ENCODE measurements around the gene ZNF438.

ZNF438 gene

GRCh38 chr10:30842894-30843293 lies 188.8 kb downstream of the ZNF438 start:
- Histone ChIP-seq H3K9me3 (ENCODE audit: control insufficient read depth, low read length) (no peaks in the 10 kb centered on the region), H3K4me1 (ENCODE audit: control insufficient read depth, insufficient read depth, low read length) (no peaks in the 10 kb centered on the region), H3K4me3 (ENCODE audit: insufficient read depth, low read depth, low read length) (no peak overlapping the region), H3K27ac (ENCODE audit: insufficient read depth, low read depth, low read length, poor library complexity, severe bottlenecking) (no peak overlapping the region), H3K36me3 (ENCODE audit: control insufficient read depth, insufficient read depth, low read length) (no peaks in the 10 kb centered on the region), H3K27me3 (ENCODE audit: control insufficient read depth, insufficient read depth, low read length, poor library complexity, severe bottlenecking) (no peaks in the 10 kb centered on the region)
- WGBS, 2 experiments = 94 to 97% methylated on average over 5 of the region's 5 CpGs

- Histone ChIP-seq H3K27me3 (ENCODE audit: control insufficient read depth, insufficient read depth, low read length, poor library complexity, severe bottlenecking) (no peaks in the 10 kb centered on the region), H3K4me1 (ENCODE audit: control insufficient read depth, insufficient read depth, low read length) (no peaks in the 10 kb centered on the region), H3K36me3 (ENCODE audit: control insufficient read depth, insufficient read depth, low read length) (no peaks in the 10 kb centered on the region), H3K4me3 (ENCODE audit: insufficient read depth, low read depth, low read length) (no peak overlapping the region), H3K9me3 (ENCODE audit: control insufficient read depth, low read length) (no peaks in the 10 kb centered on the region), H3K27ac (ENCODE audit: insufficient read depth, low read depth, low read length, poor library complexity, severe bottlenecking) (no peak overlapping the region)
- WGBS, 2 experiments = 85 to 96% methylated on average over 1 of the region's 1 CpG
Measured at GRCh38 chr10:30842185-30842584, 189.5 kb downstream of the ZNF438 start.

DNA sequence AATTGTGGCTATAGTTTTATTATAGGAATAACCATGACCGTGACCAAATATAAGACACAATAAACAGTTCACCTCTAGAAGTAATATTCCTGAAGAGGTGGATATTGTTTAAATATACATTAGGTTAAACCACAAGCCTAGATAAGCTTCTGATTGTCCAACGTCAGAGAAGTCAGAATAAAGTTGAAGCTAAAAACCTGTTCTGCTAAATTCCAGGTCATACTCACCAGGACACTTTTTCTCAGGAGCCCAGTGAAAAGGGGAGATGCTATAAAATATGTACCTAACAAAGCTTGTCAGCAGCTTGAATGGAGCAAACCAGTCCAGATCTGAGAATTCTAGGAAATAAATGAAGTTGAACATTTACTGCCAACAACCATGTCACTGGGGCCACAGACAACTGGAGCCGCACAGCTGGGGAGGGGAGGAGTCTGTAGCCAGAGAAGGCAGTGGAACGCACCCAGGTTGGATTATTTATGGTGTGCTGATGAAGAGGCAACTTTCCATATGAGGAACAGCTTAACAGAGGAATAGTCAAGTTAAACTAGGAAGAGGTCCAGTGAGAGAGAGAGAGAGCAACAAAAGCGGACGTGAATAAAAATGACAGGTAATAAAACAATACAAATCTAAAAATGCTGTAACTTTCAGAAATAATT lies 191.1 kb downstream of the ZNF438 start:
- no peak overlapping the region for H3K4me3 ChIP-seq (ENCODE audit: insufficient read depth, low read depth, low read length)
- no peaks in the 10 kb centered on the region for H3K36me3 ChIP-seq (ENCODE audit: control insufficient read depth, insufficient read depth, low read length)
- no peak overlapping the region for H3K27ac ChIP-seq (ENCODE audit: insufficient read depth, low read depth, low read length, poor library complexity, severe bottlenecking)
- H3K27me3 ChIP-seq (ENCODE audit: control insufficient read depth, insufficient read depth, low read length, poor library complexity, severe bottlenecking) = no peaks in the 10 kb centered on the region
- WGBS, 2 experiments = 95 to 97% methylated on average over 5 of the region's 6 CpGs
- H3K4me1 ChIP-seq (ENCODE audit: control insufficient read depth, insufficient read depth, low read length) = no peaks in the 10 kb centered on the region
- no peaks in the 10 kb centered on the region for H3K9me3 ChIP-seq (ENCODE audit: control insufficient read depth, low read length)

- H3K36me3 ChIP-seq (ENCODE audit: control insufficient read depth, insufficient read depth, low read length) = no peaks in the 10 kb centered on the region
- no peak overlapping the region for H3K4me3 ChIP-seq (ENCODE audit: insufficient read depth, low read depth, low read length)
- WGBS, 2 experiments = 88 to 93% methylated on average over 2 of the region's 2 CpGs
- no peak overlapping the region for H3K27ac ChIP-seq (ENCODE audit: insufficient read depth, low read depth, low read length, poor library complexity, severe bottlenecking)
- H3K27me3 ChIP-seq (ENCODE audit: control insufficient read depth, insufficient read depth, low read length, poor library complexity, severe bottlenecking) = no peaks in the 10 kb centered on the region
- H3K9me3 ChIP-seq (ENCODE audit: control insufficient read depth, low read length) = no peaks in the 10 kb centered on the region
- H3K4me1 ChIP-seq (ENCODE audit: control insufficient read depth, insufficient read depth, low read length) = no peaks in the 10 kb centered on the region
Measured at GRCh38 chr10:30839652-30840051, 192.0 kb downstream of the ZNF438 start.

DNA sequence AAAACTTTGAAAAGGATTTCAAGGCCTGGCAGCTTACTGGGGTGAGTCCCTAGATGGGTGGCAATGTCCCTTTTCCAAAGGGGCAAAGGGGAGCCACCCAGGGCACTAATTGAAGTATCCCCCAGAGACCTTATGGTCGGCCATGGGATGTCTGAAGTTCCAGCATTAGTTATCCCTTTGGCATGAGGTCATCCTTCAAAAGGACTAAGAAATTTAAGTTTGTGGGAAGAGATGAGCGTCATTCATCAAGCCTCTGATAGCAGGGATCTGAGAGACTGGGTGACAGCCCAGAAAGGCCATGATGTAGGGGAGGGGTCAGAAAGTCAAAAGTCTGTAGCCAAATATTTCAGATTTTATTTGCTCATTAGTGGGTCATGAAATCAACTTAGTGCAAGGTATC lies 195.3 kb downstream of the ZNF438 start:
- 87 to 93% methylated on average over 2 of the region's 2 CpGs for WGBS, 2 experiments
- no peaks in the 10 kb centered on the region for H3K4me1 ChIP-seq (ENCODE audit: control insufficient read depth, insufficient read depth, low read length)
- H3K27me3 ChIP-seq (ENCODE audit: control insufficient read depth, insufficient read depth, low read length, poor library complexity, severe bottlenecking) = no peaks in the 10 kb centered on the region

DNA sequence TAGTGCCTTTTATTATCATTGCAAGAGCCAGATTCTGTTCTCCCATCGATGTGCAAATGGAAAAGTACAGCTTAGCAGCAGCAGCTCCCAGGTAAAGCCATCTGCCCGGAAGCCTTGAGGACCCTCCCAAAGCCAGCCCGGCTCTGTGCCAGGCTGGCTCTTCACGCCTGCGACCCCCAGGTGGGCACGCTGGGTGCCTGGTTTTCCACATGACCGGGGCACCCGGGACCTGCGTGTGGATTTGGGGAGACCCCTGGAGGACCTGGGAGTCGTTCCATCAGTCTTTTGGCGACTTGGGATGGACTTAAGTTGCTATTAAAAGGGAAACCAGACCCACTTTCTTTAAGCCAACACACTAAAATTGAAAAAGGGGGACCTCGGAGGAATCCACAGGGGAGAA lies 196.5 kb downstream of the ZNF438 start:
- Histone ChIP-seq H3K27me3 (ENCODE audit: control insufficient read depth, insufficient read depth, low read length, poor library complexity, severe bottlenecking) (no peaks in the 10 kb centered on the region), H3K9me3 (ENCODE audit: control insufficient read depth, low read length) (no peaks in the 10 kb centered on the region), H3K36me3 (ENCODE audit: control insufficient read depth, insufficient read depth, low read length) (no peaks in the 10 kb centered on the region), H3K4me1 (ENCODE audit: control insufficient read depth, insufficient read depth, low read length) (no peaks in the 10 kb centered on the region), H3K4me3 (ENCODE audit: insufficient read depth, low read depth, low read length) (no peak overlapping the region), H3K27ac (ENCODE audit: insufficient read depth, low read depth, low read length, poor library complexity, severe bottlenecking) (no peak overlapping the region)
- WGBS, 2 experiments = 91 to 94% methylated on average over 12 of the region's 12 CpGs

More for the DNA sequence above, 195.3 kb downstream of the ZNF438 start:
- no peak overlapping the region for H3K4me3 ChIP-seq (ENCODE audit: insufficient read depth, low read depth, low read length)
- no peak overlapping the region for H3K27ac ChIP-seq (ENCODE audit: insufficient read depth, low read depth, low read length, poor library complexity, severe bottlenecking)
- no peaks in the 10 kb centered on the region for H3K9me3 ChIP-seq (ENCODE audit: control insufficient read depth, low read length)
- no peaks in the 10 kb centered on the region for H3K36me3 ChIP-seq (ENCODE audit: control insufficient read depth, insufficient read depth, low read length)

GRCh38 chr10:30834651-30835050 lies 197.0 kb downstream of the ZNF438 start:
- Histone ChIP-seq H3K4me3 (ENCODE audit: insufficient read depth, low read depth, low read length) (no peak overlapping the region), H3K36me3 (ENCODE audit: control insufficient read depth, insufficient read depth, low read length) (no peaks in the 10 kb centered on the region), H3K4me1 (ENCODE audit: control insufficient read depth, insufficient read depth, low read length) (no peaks in the 10 kb centered on the region), H3K27ac (ENCODE audit: insufficient read depth, low read depth, low read length, poor library complexity, severe bottlenecking) (no peak overlapping the region), H3K9me3 (ENCODE audit: control insufficient read depth, low read length) (no peaks in the 10 kb centered on the region), H3K27me3 (ENCODE audit: control insufficient read depth, insufficient read depth, low read length, poor library complexity, severe bottlenecking) (no peaks in the 10 kb centered on the region)
- WGBS, 2 experiments = 96 to 97% methylated on average over 2 of the region's 3 CpGs

- Histone ChIP-seq H3K4me3 (ENCODE audit: insufficient read depth, low read depth, low read length) (no peak overlapping the region), H3K27me3 (ENCODE audit: control insufficient read depth, insufficient read depth, low read length, poor library complexity, severe bottlenecking) (no peaks in the 10 kb centered on the region), H3K27ac (ENCODE audit: insufficient read depth, low read depth, low read length, poor library complexity, severe bottlenecking) (no peak overlapping the region), H3K9me3 (ENCODE audit: control insufficient read depth, low read length) (no peaks in the 10 kb centered on the region), H3K36me3 (ENCODE audit: control insufficient read depth, insufficient read depth, low read length) (no peaks in the 10 kb centered on the region), H3K4me1 (ENCODE audit: control insufficient read depth, insufficient read depth, low read length) (no peaks in the 10 kb centered on the region)
- 94 to 95% methylated on average over 4 of the region's 4 CpGs for WGBS, 2 experiments
Measured at GRCh38 chr10:30834153-30834552, 197.5 kb downstream of the ZNF438 start.

DNA sequence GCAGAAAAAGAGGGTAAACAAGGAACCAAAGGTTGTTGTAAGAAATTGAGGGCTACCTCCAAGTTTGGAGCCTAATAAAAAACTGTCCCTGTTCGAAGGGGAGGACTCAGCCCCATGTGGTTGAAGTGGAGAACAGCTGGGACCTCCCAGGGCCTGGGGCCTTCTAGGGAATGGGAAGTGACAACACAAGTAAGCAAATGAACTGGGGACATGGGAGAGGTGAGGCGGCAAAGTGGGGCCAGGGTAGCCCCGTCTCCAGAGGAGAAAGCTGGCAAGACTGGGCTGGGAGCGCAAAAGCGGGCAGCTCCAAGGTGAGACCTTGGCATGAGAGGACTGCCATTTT lies 198.1 kb downstream of the ZNF438 start:
- H3K9me3 ChIP-seq (ENCODE audit: control insufficient read depth, low read length) = no peaks in the 10 kb centered on the region
- no peak overlapping the region for H3K27ac ChIP-seq (ENCODE audit: insufficient read depth, low read depth, low read length, poor library complexity, severe bottlenecking)
- H3K4me1 ChIP-seq (ENCODE audit: control insufficient read depth, insufficient read depth, low read length) = no peaks in the 10 kb centered on the region
- WGBS, 2 experiments = 94 to 95% methylated on average over 5 of the region's 5 CpGs
- no peaks in the 10 kb centered on the region for H3K36me3 ChIP-seq (ENCODE audit: control insufficient read depth, insufficient read depth, low read length)
- H3K4me3 ChIP-seq (ENCODE audit: insufficient read depth, low read depth, low read length) = no peak overlapping the region
- H3K27me3 ChIP-seq (ENCODE audit: control insufficient read depth, insufficient read depth, low read length, poor library complexity, severe bottlenecking) = no peaks in the 10 kb centered on the region

- H3K36me3 ChIP-seq (ENCODE audit: control insufficient read depth, insufficient read depth, low read length) = no peaks in the 10 kb centered on the region
- no peak overlapping the region for H3K4me3 ChIP-seq (ENCODE audit: insufficient read depth, low read depth, low read length)
- H3K27ac ChIP-seq (ENCODE audit: insufficient read depth, low read depth, low read length, poor library complexity, severe bottlenecking) = no peak overlapping the region
- 91 to 93% methylated on average over 13 of the region's 13 CpGs for WGBS, 2 experiments
- H3K9me3 ChIP-seq (ENCODE audit: control insufficient read depth, low read length) = no peaks in the 10 kb centered on the region
- no peaks in the 10 kb centered on the region for H3K4me1 ChIP-seq (ENCODE audit: control insufficient read depth, insufficient read depth, low read length)
- H3K27me3 ChIP-seq (ENCODE audit: control insufficient read depth, insufficient read depth, low read length, poor library complexity, severe bottlenecking) = no peaks in the 10 kb centered on the region
Measured at GRCh38 chr10:30832749-30833627, 198.7 kb downstream of the ZNF438 start.
